Endodermal cell (in vitro differentiated cells): ENCODE measurements around the gene TM7SF3. TPM values are rescaled to one million over a fixed set of nuclear protein-coding genes. Genes with fewer than 3 reads are reported as not detected.
A peak's percentile ranks its signal among the peaks of the same experiment; 100 is the strongest.
"Not testable (repeated sequence)": the region's sequence is repeated elsewhere in the genome, so short reads cannot be mapped to it uniquely, and the experiment has no call there.

ENCODE experiments used
- DNase-seq: peaks from one replicate; pipeline ENCODE4 v3.0.0-alpha.2; 2017
- H3K27ac ChIP-seq: 2 replicates; pipeline ENCODE4 v1.5.1; 2013; ENCODE audit warnings: mild to moderate bottlenecking, low read depth, low read length, moderate library complexity
- H3K27me3 ChIP-seq: 2 replicates; pipeline ENCODE4 v1.6.1; 2013; ENCODE audit warnings: mild to moderate bottlenecking, low read length, moderate library complexity; ENCODE audit not compliant: insufficient read depth, control insufficient read depth, poor library complexity, severe bottlenecking
- H3K36me3 ChIP-seq: 2 replicates; pipeline ENCODE4 v1.7.0; 2013; ENCODE audit warnings: mild to moderate bottlenecking, low read length, moderate library complexity; ENCODE audit not compliant: control insufficient read depth, insufficient read depth
- H3K4me1 ChIP-seq: one replicate; pipeline ENCODE4 v1.7.0; 2013; ENCODE audit warnings: low read length; ENCODE audit not compliant: control insufficient read depth, insufficient read depth
- H3K4me3 ChIP-seq: 2 replicates; pipeline ENCODE4 v1.5.1; 2013; ENCODE audit warnings: mild to moderate bottlenecking, low read length, moderate library complexity
- H3K9ac ChIP-seq: 2 replicates; pipeline ENCODE4 v1.6.1; 2013; ENCODE audit warnings: mild to moderate bottlenecking, low read length, moderate library complexity; ENCODE audit not compliant: poor library complexity, severe bottlenecking; ENCODE audit errors: extremely low read depth
- H3K9me3 ChIP-seq: 2 replicates; pipeline ENCODE4 v1.6.1; 2013; ENCODE audit warnings: mild to moderate bottlenecking, low read length, moderate library complexity; ENCODE audit not compliant: control insufficient read depth
- H3K27ac Mint-ChIP-seq: 2 replicates; pipeline ENCODE4 v1.8.0; 2020; ENCODE audit warnings: mixed read lengths
- H3K27me3 Mint-ChIP-seq: 2 replicates; pipeline ENCODE4 v1.8.0; 2021; ENCODE audit warnings: mild to moderate bottlenecking, mixed read lengths; ENCODE audit not compliant: insufficient read depth
- H3K36me3 Mint-ChIP-seq: 2 replicates; pipeline ENCODE4 v1.8.0; 2020; ENCODE audit warnings: low read depth, mixed read lengths
- H3K4me1 Mint-ChIP-seq: 2 replicates; pipeline ENCODE4 v1.8.0; 2020; ENCODE audit warnings: mixed read lengths
- H3K4me3 Mint-ChIP-seq: 2 replicates; pipeline ENCODE4 v1.8.0; 2020; ENCODE audit warnings: mild to moderate bottlenecking, moderate library complexity, mixed read lengths
- H3K9me3 Mint-ChIP-seq: 2 replicates; pipeline ENCODE4 v1.8.0; 2020; ENCODE audit warnings: mild to moderate bottlenecking, mixed read lengths
- CTCF ChIP-seq: fragments of 200-600 bp; sonication (generic); conservative IDR thresholded peaks from 2 replicates; pipeline ENCODE4 v1.5.0; 2021; ENCODE audit warnings: antibody characterized with exemption, mild to moderate bottlenecking
- WGBS, 2 experiments: methylation state at CpG; one replicate each; pipeline versions ENCODE4 v1.1.5 to v1.1.7; 2013; ENCODE audit warnings: missing lambda C conversion rate in 2 of 2, mixed read lengths in 1 of 2; ENCODE audit not compliant: insufficient coverage in 1 of 2, insufficient read length in 1 of 2; 5-methylcytosine and 5-hydroxymethylcytosine counted together
- total RNA-seq, 2 donors: library from RNA; stranded (reverse); fragmentation: NEBNext Ultra II Directional in 1 of 2; extraction: Animal tissue kit (Norgen Biotek cat#: 25700) in 1 of 2; gene quantifications; 2 replicates in 1 of 2; 3 replicates in 1 of 2; pipeline ENCODE4 v1.2.1, GENCODE V29; 2021

TM7SF3 gene
- total RNA-seq, 2 donors from 2014 or later: 55.7 to 86.8 TPM

- TF ChIP-seq CTCF: no peak
- no peak for DNase-seq
- no peak overlapping the region for H3K9ac ChIP-seq
- H3K27ac ChIP-seq: no peak overlapping the region
- Mint-ChIP-seq H3K27ac (no peak overlapping the region), H3K4me3 (no peak overlapping the region), H3K27me3 (no peaks in the 10 kb centered on the region), H3K9me3 (no peaks in the 10 kb centered on the region), H3K36me3 (peaks cover 49% of the 10 kb centered on the region), H3K4me1 (peaks cover 10% of the 10 kb centered on the region)
- H3K9me3 ChIP-seq: no peaks in the 10 kb centered on the region
- no peaks in the 10 kb centered on the region for H3K27me3 ChIP-seq
- 90 to 100% methylated on average over 1 of the region's 1 CpG for WGBS, 2 experiments
- no peak overlapping the region for H3K4me3 ChIP-seq
- H3K36me3 ChIP-seq: peaks cover 55% of the 10 kb centered on the region
- H3K4me1 ChIP-seq: no peaks in the 10 kb centered on the region
Observed at GRCh38 chr12:26961803-26962202, 52.4 kb downstream of the TM7SF3 start.

DNA sequence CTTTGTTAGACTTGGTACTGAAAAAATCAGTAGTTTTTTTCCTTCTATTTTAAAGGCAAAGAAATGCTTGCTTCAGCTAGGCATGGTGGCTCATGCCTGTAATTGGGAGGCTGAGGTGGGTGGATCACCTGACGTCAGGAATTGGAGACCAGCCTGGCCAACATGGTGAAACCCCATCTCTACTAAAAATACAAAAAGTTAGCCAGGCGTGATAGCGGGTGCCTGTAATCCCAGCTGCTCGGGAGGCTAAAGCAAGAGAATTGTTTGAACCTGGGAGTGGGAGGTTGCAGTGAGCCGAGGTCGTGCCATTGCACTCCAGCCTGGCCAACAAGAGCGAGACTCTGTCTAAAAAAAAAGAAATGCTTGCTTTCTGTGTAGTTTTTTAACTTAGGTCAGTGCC is 52.8 kb downstream of the TM7SF3 start:
- H3K9ac ChIP-seq, H3K4me3 Mint-ChIP-seq, H3K27me3 ChIP-seq, H3K9me3 Mint-ChIP-seq, H3K4me3 ChIP-seq, H3K4me1 ChIP-seq, H3K4me1 Mint-ChIP-seq, H3K27me3 Mint-ChIP-seq, H3K9me3 ChIP-seq, DNase-seq, H3K27ac ChIP-seq, H3K27ac Mint-ChIP-seq: not testable (repeated sequence)
- 95 to 100% methylated on average over 4 to 7 of the region's 7 CpGs for WGBS, 2 experiments
- H3K36me3 Mint-ChIP-seq: peaks cover 50% of the 10 kb centered on the region
- peaks cover 57% of the 10 kb centered on the region for H3K36me3 ChIP-seq

DNA sequence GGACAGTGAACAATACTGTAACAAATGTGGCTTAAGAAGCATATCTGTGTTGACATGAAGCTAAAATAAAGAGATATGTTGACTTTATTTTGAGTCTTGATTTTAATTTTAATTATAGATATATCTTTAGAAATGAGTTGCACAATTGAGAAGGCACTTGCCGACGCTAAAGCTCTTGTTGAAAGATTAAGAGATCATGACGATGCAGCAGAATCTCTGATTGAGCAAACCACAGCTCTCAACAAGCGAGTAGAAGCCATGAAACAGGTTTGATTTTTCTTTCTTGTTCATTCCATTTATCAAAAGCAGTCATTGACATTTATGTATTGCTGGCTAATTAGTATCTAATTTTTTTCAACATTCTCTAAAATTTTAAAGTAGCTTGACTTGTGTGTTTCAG is 60.2 kb downstream of the TM7SF3 start:
- H3K9ac ChIP-seq: no peak overlapping the region
- Mint-ChIP-seq H3K27ac (peak overlapping the region; percentile 46), H3K4me3 (no peak overlapping the region), H3K9me3 (peaks cover 10% of the 10 kb centered on the region), H3K27me3 (no peaks in the 10 kb centered on the region), H3K4me1 (no peaks in the 10 kb centered on the region), H3K36me3 (peaks cover 40% of the 10 kb centered on the region)
- no peaks in the 10 kb centered on the region for H3K27me3 ChIP-seq
- H3K9me3 ChIP-seq: peaks cover 2% of the 10 kb centered on the region
- H3K27ac ChIP-seq: no peak overlapping the region
- no peak for TF ChIP-seq CTCF
- H3K4me3 ChIP-seq: no peak overlapping the region
- WGBS, 2 experiments: 93 to 95% methylated on average over 4 of the region's 4 CpGs
- DNase-seq: no peak
- H3K4me1 ChIP-seq: no peaks in the 10 kb centered on the region
- H3K36me3 ChIP-seq: peaks cover 28% of the 10 kb centered on the region

DNA sequence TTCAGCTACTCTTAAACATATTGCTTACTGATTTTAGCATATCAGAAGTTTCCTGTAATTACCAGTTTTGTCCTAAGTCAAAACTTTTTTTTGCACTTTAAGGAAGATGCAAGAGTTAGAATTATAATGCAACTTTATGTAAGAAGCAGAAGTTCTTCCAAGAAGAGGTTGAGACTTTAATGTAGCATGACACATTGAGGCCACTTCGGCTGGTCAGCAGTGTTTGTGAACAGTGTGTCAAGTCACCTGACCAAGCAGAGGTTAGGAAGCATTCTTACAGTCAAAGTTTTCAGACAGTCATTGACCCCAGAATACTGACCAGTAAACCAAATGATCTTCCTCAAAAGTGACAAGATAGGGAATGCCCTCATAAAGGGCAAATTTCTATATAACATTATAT is 60.7 kb downstream of the TM7SF3 start:
- no peak for DNase-seq
- H3K27me3 Mint-ChIP-seq: no peaks in the 10 kb centered on the region
- H3K4me1 Mint-ChIP-seq: no peaks in the 10 kb centered on the region
- Histone ChIP-seq H3K36me3 (peaks cover 27% of the 10 kb centered on the region), H3K4me1 (no peaks in the 10 kb centered on the region), H3K27ac (no peak overlapping the region), H3K4me3 (no peak overlapping the region), H3K9ac (no peak overlapping the region), H3K9me3 (peaks cover 7% of the 10 kb centered on the region), H3K27me3 (no peaks in the 10 kb centered on the region)
- peak overlapping the region; percentile 72 for H3K27ac Mint-ChIP-seq
- peaks cover 45% of the 10 kb centered on the region for H3K36me3 Mint-ChIP-seq
- no peak for TF ChIP-seq CTCF
- peaks cover 12% of the 10 kb centered on the region for H3K9me3 Mint-ChIP-seq
- H3K4me3 Mint-ChIP-seq: no peak overlapping the region
- 78 to 92% methylated on average over 1 of the region's 1 CpG for WGBS, 2 experiments
